Pons (tissue), 1 donor: Measurements from ENCODE around the gene TPP1.
A peak's percentile ranks its signal among the peaks of the same experiment; 100 is the strongest.

Experiments
- DNase-seq: peaks from one replicate; pipeline ENCODE4 v3.0.0-alpha.2; 2016; ENCODE audit warnings: low spot score

The TPP1 gene

DNA sequence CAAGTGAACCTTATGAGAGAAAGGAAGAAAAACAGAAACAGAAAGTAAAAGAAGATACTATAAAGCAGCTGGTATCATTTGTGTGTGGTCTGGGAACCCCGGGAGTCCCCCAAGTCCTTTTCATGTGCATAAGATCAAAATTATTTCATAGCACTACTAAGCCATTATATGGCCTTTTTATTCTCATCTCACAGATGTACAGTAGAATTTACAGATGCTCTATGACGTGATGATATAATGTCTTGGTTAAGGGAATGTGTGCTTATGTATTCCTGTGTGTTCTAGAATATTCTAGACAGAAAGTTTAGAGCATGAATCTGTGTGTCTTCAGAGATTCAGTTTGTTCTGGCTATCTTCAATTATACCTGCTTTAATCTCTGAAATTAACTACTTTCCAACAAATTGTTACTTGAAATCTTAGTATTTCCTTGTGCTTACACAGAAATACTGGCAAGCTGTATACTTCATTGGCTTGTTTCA lies 8.6 kb upstream of the TPP1 start:
- no peak for DNase-seq

DNA sequence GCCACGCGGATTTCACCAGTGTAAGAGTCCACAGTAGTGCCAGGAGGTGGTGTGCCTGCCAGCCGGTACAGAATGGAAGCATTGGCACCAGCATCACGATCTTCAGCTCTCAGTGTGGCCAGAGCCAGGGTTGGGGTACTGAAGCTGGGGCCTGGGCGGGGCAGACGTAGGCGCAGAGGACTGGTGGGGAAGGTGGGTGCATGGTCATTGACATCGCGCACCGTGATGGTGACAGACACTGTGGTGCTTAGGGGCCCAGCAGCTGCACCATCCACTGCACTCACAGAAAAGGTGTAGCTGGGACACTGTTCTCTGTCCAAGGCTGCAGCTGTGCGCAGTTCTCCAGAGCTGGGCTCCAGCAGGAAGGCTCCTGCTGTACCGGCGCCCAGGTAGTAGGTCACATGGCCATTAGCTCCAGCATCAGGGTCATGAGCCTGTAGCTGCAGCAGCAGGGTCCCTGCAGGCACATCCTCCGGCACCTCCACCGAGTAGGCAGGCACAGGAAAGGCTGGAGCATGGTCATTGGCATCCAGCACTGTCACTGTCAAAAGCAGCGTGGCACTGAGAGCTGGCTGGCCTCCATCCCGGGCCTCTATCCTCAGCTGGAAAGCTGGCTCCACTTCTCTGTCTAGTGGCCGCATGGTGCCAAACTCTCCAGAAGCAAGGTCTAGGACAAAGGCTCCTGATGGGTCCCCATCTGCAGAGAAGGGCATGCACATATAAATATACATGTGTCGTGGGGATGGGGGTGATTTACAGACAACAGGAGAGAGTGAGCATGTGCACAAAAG lies 7.9 kb upstream of the TPP1 start:
- peak; percentile 64 for DNase-seq

- DNase-seq = no peak
Measured at GRCh38 chr11:6625832-6626420, 6.7 kb upstream of the TPP1 start.

DNA sequence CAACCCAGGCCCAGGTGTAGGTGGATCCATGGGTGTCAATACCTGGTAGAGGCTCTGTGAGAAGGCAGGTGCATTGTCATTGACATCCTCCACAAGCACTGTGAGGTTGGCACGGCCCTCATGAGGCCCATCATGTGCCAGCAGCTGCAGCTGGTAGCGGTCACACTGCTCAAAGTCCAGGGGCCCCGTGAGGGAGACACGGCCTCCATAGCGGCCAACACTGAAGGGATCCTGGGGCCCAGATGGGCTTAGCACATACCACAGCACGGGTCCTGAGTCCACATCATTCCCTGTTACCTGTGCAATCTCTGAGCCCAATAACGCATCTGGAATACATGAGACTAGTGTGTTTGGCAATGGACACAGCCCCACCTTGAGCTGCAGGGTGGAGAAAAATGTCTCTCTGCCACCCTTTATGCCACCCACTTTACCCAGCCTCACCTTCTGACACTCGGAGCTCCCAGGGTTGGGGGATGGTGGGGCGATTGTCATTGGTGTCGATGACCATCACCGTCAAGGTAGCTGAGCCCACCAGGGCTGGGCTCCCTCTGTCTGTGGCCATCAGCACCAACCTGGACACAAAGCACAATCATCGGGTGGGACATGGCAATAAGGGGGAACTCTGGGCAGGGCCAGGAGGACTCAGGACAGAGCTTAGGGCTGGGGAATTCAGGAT lies 6.1 kb upstream of the TPP1 start:
- DNase-seq = no peak

- DNase-seq = no peak
Measured at GRCh38 chr11:6623391-6624363, 4.5 kb upstream of the TPP1 start.

- no peak for DNase-seq
Measured at GRCh38 chr11:6622261-6623171, 3.3 kb upstream of the TPP1 start.

DNA sequence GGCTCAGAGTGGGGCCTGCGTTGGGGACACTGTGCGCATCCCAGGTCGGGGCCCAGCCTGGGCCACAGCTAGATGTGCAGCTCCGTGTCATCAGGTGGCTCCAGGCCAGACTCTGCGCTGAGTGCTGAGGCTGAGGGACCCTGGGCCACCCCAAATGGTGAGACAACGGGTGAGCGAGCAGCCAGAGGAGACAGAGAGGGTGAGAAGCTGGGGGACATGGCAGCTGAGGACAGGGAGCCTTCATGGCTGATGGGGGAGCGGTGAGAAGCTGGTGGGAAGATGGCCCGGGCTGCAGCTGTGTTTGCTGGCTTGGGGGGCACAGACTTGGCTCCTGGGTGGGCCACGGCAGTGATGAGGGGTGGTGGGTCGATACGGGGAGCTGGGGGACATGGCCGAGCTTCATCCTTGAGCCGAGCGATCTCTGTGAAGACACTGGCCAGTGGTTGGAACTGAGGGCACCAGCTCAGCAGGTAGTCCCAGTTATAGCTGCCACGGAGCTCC lies 2.5 kb upstream of the TPP1 start:
- DNase-seq = no peak

DNA sequence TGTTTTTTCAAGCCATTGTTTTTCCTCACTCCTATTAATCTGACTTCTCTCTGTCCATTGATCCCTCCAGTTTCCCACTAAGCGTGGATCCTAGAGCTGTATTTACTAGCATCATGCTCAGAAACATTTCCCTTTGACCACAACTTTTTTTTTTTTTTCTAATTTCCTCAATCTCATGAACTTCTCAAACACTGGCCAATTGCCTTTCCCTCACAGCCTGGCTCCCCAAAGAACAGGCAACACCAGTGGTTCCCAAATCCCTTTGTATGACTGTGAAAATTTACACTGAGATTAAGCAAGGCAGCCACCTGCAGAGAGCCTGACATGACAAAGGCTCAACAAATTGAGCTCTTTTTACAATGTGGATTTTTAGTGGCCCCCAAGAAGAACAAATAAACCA lies 1.4 kb upstream of the TPP1 start:
- no peak for DNase-seq

DNA sequence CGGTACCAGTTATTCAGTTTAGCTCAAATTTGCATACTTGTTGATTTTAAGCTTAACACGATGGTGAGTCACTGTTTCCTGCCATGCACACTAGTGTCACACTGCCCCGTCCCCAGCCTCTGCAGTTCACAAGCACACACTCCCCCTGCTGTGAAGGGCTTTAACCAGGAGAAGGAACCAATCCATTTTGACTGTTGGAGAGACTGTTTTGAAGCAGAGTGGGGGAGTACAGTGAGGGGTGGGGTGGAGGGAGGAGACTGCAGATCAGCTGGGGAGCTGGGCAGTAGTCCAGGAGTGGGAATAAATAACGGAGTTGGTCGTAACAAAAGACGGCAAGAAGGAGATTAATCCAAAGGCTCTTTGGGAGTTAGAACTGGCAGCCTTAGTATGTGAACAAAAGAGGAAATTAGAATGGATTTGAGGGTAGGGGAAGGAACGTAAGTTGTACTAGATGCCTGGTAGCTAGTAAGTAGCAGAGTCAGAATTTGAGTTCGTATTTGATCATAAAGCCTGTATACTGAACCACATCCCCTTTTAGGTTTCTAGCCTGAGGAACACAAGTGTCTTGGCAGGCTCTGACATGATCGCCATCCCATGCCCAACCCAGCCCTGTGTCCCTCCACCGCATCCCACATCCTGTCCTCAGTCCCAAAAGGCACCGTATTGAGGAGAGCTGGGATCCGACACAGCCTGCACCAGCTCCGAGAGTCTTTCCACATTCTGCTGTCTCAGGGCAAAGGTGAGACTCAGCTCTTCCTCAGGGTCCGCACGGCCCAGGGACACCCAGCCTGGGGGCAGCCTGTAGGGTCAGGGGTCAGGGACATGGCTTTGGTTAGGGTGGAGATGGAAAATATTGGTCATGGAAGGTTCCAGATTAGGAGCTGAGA lies 862 bp downstream of the TPP1 start:
- peak; percentile 67 for DNase-seq

GRCh38 chr11:6617315-6617781 lies 1.9 kb downstream of the TPP1 start:
- no peak for DNase-seq

- no peak for DNase-seq
Measured at GRCh38 chr11:6616596-6617250, 2.5 kb downstream of the TPP1 start.

GRCh38 chr11:6615882-6616585 lies 3.2 kb downstream of the TPP1 start:
- no peak for DNase-seq

DNA sequence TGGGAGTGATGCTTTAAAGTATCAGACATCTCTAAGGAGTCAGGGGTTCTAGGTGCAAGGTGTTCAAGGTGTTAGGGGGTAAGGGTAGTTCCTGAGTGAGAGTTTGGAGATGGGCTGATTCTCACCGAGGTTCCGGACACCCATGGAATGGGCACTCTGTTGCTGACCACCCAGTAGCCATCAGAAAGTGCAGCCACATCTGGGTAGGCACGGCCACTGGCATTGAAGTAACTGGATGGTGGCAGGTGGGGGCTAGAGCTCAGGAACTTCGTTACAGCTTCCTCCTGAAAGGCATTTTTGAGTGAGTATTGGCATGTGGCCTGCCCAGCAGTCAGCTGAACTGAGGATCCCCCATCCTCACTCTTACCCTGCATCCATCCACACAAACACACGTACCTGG lies 4.2 kb downstream of the TPP1 start:
- no peak for DNase-seq

DNA sequence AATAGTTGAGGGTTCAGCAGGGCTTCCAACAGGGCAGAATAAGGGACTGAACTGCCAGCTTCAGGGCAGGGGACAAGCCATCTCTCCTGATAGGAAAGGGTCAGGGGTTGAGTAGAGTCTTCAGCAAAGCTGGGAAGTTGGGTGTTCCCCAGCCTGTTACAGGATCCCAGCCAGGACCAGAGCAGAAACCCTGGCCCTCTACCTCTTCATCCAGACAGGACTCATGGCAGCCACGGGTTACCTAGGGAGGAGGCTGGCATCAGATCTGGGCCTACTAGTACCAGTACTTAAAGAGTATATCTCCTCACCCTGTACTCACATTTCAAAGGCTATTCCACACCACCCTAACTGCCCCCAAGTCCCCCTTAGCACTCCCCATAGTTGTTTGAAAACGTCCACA lies 4.8 kb downstream of the TPP1 start:
- no peak for DNase-seq

GRCh38 chr11:6613496-6613895 lies 5.7 kb downstream of the TPP1 start:
- DNase-seq = no peak

DNA sequence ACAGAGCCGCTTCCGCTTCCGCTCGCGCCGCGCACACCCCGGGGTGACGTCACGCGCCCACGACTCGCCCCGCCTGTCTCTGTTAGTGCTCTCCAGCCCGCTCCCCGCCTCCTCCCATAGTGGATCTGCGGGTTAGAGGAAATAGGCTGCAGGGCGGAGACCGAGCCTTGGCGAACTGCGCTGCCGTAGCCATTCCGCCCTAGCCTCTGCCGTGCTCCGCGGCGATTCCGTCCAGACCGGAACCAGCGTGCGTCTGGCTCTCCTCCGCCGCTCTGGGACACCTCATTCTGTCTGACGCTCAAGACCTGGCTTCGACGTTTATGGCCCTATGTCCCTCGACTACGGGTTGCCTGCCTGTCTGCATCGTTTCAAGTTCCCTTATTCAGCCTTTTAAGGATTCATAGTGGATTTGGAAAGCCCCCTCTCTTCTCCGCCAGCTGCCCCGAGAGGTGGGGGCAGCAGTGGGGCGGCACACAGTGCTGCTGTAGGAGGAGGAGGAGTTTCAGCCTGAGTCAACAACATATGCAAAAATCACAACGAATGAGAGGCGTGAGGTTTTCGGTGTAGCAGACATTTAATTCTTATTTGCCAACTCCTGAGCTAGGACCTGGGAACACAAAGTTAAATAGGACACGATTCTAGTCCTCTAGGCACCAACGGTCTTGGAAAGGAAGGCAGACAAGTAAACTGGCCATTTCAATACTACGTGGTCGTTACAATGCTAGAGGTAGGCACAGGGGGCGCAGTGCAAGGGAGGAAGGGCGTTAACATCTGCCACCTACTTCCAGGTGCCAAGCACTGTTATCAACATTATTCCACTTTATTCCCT lies 6.8 kb downstream of the TPP1 start, which contains the start of gene TAF10:
TSS of gene TAF10 (minus strand) at position 4 of the 829 bp plus-strand sequence. CDS start 27 bp downstream, outside the sequence.
- DNase-seq = peak; percentile 92

- no peak for DNase-seq
Measured at GRCh38 chr11:6611963-6612212, 7.3 kb downstream of the TPP1 start.
